ENCODE results near the gene XRCC4.
"Not testable (repeated sequence)": the region's sequence is repeated elsewhere in the genome, so short reads cannot be mapped to it uniquely, and the experiment has no call there.

Gene XRCC4

GRCh38 chr5:83355482-83356014, 278.2 kb downstream of the XRCC4 start:
- DNase-seq, result not testable (repeated sequence)

- no peak for DNase-seq
These were observed 280.4 kb downstream of the XRCC4 start for GRCh38 chr5:83357621-83358231.

- DNase-seq, result no peak
These were observed 283.2 kb downstream of the XRCC4 start for GRCh38 chr5:83360573-83360972.

- DNase-seq, result no peak
These were observed 285.2 kb downstream of the XRCC4 start for GRCh38 chr5:83362526-83362925.

GRCh38 chr5:83363111-83363885, 286.0 kb downstream of the XRCC4 start:
- no peak for DNase-seq

- DNase-seq, result no peak
These were observed 286.5 kb downstream of the XRCC4 start for GRCh38 chr5:83363886-83364275.

- DNase-seq, result no peak
These were observed 287.3 kb downstream of the XRCC4 start for GRCh38 chr5:83364312-83365299.

GRCh38 chr5:83368319-83368718, 291.0 kb downstream of the XRCC4 start:
- DNase-seq, result no peak

- DNase-seq, result no peak
These were observed 291.5 kb downstream of the XRCC4 start for GRCh38 chr5:83368835-83369234.

GRCh38 chr5:83370957-83371356, 293.6 kb downstream of the XRCC4 start:
- no peak for DNase-seq

- DNase-seq, result no peak
These were observed 294.4 kb downstream of the XRCC4 start for GRCh38 chr5:83371726-83372125.

- no peak for DNase-seq
These were observed 297.2 kb downstream of the XRCC4 start for GRCh38 chr5:83374547-83374946.

- no peak for DNase-seq
These were observed 297.9 kb downstream of the XRCC4 start for GRCh38 chr5:83375049-83375745.

GRCh38 chr5:83376461-83376860, 299.1 kb downstream of the XRCC4 start:
- DNase-seq, result no peak

GRCh38 chr5:83377131-83377865, 300.0 kb downstream of the XRCC4 start:
- DNase-seq, result no peak

GRCh38 chr5:83378624-83379289, 301.4 kb downstream of the XRCC4 start:
- DNase-seq, result no peak

- no peak for DNase-seq
These were observed 308.5 kb downstream of the XRCC4 start for GRCh38 chr5:83385812-83386211.

- no peak for DNase-seq
These were observed 309.7 kb downstream of the XRCC4 start for GRCh38 chr5:83387041-83387440.

GRCh38 chr5:83388608-83389007, 311.3 kb downstream of the XRCC4 start:
- no peak for DNase-seq

- DNase-seq, result no peak
These were observed 315.6 kb downstream of the XRCC4 start for GRCh38 chr5:83392766-83393503.

GRCh38 chr5:83393504-83393866, 316.1 kb downstream of the XRCC4 start:
- DNase-seq, result no peak

Measured in COR-L47 (cell line).